DMS153 (cell line): Measurements from ENCODE around the gene NKX3-2.
"Not testable (repeated sequence)": the region's sequence is repeated elsewhere in the genome, so short reads cannot be mapped to it uniquely, and the experiment has no call there.

Experiments used
- DNase-seq: peaks from one replicate; lab custom pipeline; 2025; lab: John Stamatoyannopoulos, UW

The NKX3-2 gene

GRCh38 chr4:13543839-13544605 is at the start of gene NKX3-2:
Gene NKX3-2 (minus strand): TSS chr4:13544508. CDS start chr4:13544414, 94 bp downstream.
- no peak for DNase-seq

DNA sequence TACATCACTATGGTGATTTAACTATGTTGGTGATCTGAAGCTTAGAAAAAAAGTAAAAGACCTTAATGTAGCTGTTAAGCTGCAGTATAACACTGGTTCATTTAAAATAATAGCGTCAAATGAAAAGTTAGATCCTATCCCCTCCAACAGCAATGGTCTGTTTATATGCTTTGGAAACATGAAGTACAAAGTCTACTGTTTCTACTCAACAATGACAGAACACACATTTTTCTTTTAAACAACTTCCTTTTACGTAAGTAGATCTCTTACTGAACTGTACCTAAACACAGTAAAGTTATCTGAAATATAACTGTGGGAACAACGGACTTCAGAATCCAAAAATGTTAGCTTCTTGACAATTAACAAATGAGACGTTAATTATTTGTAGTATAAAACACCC is 47.9 kb upstream of the NKX3-2 start:
- DNase-seq, result no peak

DNA sequence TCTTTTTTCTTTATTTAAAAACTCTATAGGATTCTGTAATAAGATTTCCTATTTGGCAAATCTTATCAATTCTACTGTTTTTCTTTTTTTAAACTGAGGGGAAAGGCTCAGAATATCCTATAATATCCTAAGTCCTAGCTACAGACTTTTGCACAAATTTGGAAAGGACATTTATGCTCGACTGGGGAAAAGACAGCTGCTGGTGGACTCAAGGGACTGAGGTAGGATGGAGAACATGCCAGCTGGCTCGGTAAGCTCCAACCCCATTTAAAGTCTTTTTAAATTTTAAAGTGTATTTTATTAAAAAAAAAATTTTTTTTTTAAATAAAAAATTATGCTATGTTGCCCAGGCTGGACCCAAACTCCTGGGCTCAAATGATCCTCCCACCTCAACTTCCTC is 46.5 kb upstream of the NKX3-2 start:
- DNase-seq, result no peak

GRCh38 chr4:13588954-13589353 is 44.6 kb upstream of the NKX3-2 start:
- DNase-seq, result no peak

DNA sequence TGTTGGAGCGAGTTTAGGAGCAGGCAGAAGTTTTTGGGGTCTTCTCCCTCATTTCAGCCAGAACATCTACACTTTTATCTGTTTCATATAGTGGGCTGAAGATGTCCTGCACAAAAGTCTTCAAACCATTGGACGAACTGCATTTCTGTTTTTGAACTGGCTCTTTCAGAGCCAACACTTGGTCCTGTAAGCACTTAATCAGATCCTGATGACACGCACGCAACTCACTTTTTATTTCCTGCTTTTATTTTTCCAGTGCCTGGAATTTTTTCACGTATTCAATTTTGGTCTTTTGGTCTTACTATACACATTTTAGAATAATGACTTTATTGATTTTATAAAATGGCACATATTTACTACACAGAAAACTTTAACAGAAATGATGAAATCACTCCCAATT is 40.2 kb upstream of the NKX3-2 start:
- DNase-seq, result no peak

DNA sequence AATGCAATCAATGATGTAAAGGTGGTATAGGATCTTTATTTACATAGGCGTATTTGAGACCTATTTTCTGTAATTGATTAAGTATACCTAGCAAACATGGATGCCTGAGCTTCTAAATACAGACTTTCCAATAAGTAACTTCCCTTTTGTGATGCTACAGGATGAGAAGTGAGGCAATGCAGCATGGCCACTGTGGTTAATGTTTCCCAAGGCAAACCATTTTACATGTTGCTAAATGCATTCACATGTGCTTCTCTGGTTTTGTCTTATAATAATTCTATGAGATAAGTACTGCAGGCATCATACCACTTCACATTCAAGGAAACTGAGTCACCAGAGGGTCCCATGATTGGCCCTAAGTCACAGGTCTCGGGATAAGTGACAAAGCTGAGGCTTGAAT is 35.7 kb upstream of the NKX3-2 start:
- DNase-seq, result no peak

DNA sequence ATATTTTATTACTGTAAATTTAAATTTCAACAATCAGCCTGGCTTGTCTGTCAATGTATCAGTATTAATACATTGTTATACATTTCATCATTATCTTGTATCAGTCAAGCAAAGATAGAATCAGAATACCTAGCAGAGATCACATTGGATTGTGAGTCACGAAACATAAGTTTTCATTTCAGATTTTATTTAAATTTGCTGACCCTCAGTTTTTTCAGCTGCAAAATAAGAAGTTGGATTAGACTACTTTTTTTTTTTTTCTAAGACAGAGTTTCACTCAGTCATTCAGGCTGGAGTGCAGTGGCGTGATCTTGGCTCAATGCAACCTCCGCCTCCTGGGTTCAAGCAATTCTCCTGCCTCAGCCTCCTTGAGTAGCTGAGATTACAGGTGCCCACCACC is 33.4 kb upstream of the NKX3-2 start:
- no peak for DNase-seq

GRCh38 chr4:13570916-13571315 is 26.6 kb upstream of the NKX3-2 start:
- DNase-seq, result no peak

DNA sequence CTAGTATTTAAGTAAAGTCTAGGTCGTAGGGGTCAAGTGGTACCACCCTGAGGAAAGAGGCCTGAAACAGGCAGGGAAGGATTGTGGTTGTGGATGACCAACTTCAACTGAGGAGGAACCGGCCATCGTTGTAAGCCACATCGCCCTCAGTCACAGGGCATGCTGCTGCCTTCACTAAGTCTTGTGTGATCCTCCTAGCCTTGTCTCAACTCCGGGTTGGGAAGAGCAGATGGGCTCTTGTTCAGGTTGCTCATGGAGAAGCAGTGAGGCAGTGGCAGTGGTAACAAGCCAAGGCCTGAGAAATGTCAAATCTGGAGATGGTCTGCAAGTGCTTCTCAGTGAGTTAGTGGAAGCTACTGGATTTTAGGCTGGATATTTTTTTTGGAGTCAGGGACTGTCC is 22.8 kb upstream of the NKX3-2 start:
- DNase-seq, result no peak

GRCh38 chr4:13562876-13563275 is 18.6 kb upstream of the NKX3-2 start:
- no peak for DNase-seq

DNA sequence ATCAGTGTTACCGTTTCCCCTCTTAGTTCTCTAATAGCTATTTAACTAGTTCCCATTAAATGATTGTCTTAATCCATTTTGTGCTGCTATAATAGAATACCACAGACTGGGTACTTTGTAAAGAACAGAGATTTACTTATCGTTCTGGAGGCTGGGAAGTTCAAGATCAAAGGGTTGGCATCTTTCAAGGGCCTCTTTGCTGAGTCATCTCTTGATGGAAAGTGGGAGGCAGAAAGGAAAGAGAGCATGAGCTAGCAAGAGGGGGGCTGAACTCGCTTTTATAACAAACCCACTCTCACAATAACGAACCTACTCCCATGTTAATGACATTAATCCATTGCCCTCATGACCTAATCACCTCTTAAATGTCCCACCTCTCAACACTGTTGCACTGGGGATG is 17.4 kb upstream of the NKX3-2 start:
- DNase-seq, result no peak

- DNase-seq, result not testable (repeated sequence)
These were observed 15.8 kb upstream of the NKX3-2 start for GRCh38 chr4:13560111-13560510.

- no peak for DNase-seq
These were observed 15.1 kb upstream of the NKX3-2 start for GRCh38 chr4:13559413-13559812.

- no peak for DNase-seq
These were observed 14.6 kb upstream of the NKX3-2 start for GRCh38 chr4:13558881-13559280.

DNA sequence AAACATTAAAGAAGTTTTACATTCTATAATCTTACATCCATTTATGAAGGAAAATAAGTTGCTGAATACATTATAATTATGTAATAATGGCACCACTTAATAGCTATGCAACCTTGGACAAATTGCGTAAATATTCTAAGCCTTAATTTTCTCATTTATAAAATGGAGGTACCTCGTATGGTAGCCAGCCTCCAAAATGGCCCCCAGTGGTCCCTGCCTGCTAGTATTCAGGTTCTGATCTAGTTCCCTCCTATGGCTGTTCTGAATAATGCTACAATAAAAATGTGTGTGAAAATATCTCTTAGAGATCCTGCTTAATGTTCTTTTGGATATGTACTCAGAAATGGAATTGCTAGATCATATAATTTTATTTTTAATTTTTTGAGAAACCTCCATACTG is 11.0 kb upstream of the NKX3-2 start:
- DNase-seq, result no peak

- DNase-seq, result no peak
These were observed 8.8 kb upstream of the NKX3-2 start for GRCh38 chr4:13553081-13553480.

- DNase-seq, result peak; percentile 60
These were observed 4.8 kb upstream of the NKX3-2 start for GRCh38 chr4:13548984-13549546.

DNA sequence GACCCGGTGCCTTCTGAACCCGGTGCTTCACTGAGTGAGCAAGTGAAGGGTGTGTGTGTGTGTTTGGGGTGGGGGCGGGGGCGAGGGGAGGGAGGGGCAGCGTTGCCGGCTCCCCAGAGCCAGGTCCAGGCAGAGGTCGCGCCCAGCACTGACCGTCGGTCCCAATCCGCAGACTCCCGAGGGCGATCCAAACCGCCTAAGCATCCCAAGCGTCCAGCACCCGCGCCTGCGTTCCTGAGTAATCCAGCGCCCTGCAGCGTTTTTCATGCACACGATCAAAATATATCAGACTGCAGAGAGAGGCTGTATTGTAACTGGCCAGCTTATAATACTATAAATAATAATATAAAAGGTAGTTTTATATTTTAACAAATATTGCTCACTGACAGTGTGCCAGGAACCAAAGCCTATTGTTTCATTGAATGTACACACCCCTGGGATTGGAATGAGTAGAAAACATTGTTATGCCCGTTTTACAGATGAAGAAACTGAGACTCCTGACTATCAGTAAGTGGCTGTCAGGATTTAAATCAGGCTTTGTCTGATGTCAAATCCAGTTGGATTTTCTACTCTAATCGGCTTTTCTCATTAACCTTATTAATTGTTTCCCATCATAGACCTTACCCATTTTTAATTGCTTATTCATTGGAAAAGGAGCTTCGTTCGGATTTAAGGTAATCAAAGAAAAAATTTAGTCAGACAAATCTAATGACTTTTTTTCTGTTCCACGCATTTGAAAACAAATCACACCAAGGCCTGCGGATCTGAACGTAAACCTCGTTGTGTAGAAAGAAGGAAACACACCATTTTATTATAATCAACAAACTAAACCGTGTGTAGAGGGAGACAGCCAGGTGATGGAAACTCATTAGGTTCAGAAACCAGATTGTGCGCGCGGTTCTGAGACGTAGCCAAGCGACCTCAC is 4.0 kb upstream of the NKX3-2 start:
- DNase-seq, result peak; percentile 60

DNA sequence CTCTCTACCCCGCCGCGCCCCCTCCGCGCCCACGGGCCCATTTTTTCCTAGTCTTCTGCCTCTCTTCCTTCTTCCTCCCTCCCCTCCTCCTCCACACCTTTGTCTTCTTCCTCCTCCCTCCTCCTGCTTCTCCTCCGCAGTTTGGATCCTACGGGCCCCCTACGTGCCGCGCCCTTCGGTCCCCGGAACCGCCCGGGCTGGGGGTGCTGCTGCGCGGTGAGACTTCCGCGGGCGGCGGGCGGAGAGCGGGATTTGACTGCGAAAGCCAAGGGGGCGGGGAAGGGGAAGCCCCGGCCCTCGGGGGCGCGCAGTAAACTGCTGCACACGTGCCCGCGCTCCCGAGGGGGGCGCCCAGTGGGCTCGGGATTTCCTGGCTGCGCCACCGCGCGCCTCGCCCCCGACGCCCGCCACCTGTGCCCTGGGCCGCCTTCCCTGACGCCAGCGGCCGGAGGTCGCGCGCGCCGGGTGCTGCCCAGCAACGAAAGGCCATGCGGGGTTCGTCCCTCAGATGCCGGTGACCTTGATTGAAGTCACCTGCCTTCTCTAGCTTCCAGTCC is 3.3 kb upstream of the NKX3-2 start:
- DNase-seq, result peak; percentile 22

DNA sequence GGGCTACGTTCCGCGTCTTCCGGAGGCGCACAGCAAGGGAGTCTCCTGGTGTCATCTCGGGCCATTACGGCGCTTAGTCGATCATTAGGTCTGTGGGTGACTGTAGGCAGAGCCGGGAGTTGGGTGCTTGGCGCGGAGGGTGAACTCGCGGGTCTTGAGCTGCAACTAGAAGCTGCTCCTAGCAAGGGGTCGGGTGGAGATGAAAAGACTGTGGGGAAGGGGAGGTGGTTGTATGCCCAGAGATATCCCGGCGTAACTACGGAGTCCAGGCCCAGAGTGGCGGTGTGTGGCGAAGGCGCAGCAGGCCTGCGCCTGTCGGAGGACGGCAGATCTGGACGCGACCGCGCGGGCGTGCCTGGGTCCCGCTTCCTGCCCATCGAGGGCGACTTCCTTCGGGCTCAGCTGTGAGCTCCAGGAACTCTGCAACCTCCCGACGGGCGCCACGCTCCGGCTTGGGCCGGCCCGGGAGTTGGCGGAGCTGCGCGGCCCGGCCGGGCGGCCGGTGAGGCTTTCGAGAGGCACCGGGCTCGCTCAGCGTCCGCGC is 2.7 kb upstream of the NKX3-2 start:
- DNase-seq, result peak; percentile 21

GRCh38 chr4:13546142-13546940 is 2.0 kb upstream of the NKX3-2 start:
- no peak for DNase-seq
